DMS79 (cell line): Measurements from ENCODE around the gene CLPSL2.
A peak's percentile ranks its signal among the peaks of the same experiment; 100 is the strongest.

Experiments used
- DNase-seq: peaks from one replicate; lab custom pipeline; 2025; lab: John Stamatoyannopoulos, UW

Gene CLPSL2

GRCh38 chr6:35787266-35788218 lies 11.1 kb downstream of the CLPSL2 start:
- no peak for DNase-seq

GRCh38 chr6:35788423-35788982 lies 12.1 kb downstream of the CLPSL2 start:
- no peak for DNase-seq

- no peak for DNase-seq
Observed at GRCh38 chr6:35790683-35791082, 14.3 kb downstream of the CLPSL2 start.

- no peak for DNase-seq
Observed at GRCh38 chr6:35794536-35795452, 18.4 kb downstream of the CLPSL2 start.

- no peak for DNase-seq
Observed at GRCh38 chr6:35795453-35796071, 19.2 kb downstream of the CLPSL2 start.

- no peak for DNase-seq
Observed at GRCh38 chr6:35796236-35796635, 19.8 kb downstream of the CLPSL2 start.

GRCh38 chr6:35797837-35798526 lies 21.6 kb downstream of the CLPSL2 start:
- no peak for DNase-seq

GRCh38 chr6:35798706-35799105 lies 22.3 kb downstream of the CLPSL2 start:
- DNase-seq, result no peak

- no peak for DNase-seq
Observed at GRCh38 chr6:35801148-35801547, 24.8 kb downstream of the CLPSL2 start.

- DNase-seq, result peak; percentile 40
Observed at GRCh38 chr6:35804996-35805736, 28.8 kb downstream of the CLPSL2 start, which contains the start of gene LHFPL5. Gene LHFPL5 (plus strand): TSS chr6:35805352. CDS start chr6:35805671, 319 bp downstream.

- DNase-seq, result peak; percentile 83
Observed at GRCh38 chr6:35808688-35809087, 32.3 kb downstream of the CLPSL2 start.

- no peak for DNase-seq
Observed at GRCh38 chr6:35809809-35810208, 33.4 kb downstream of the CLPSL2 start.

- peak; percentile 50 for DNase-seq
Observed at GRCh38 chr6:35810971-35811698, 34.7 kb downstream of the CLPSL2 start.

GRCh38 chr6:35811699-35811995 lies 35.2 kb downstream of the CLPSL2 start:
- no peak for DNase-seq

- DNase-seq, result no peak
Observed at GRCh38 chr6:35817515-35817914, 41.1 kb downstream of the CLPSL2 start.

- DNase-seq, result no peak
Observed at GRCh38 chr6:35823601-35824000, 47.2 kb downstream of the CLPSL2 start.

GRCh38 chr6:35824552-35825192 lies 48.3 kb downstream of the CLPSL2 start:
- no peak for DNase-seq
